KOPT-K1 (cell line): ENCODE measurements around the gene ANKMY1.
"Not testable (repeated sequence)": the region's sequence is repeated elsewhere in the genome, so short reads cannot be mapped to it uniquely, and the experiment has no call there.

Experiments used
- H3K27ac ChIP-seq: fragments of 200-600 bp; sonication (generic); 2 replicates; pipeline ENCODE4 v1.5.1; 2016; ENCODE audit warnings: antibody characterized with exemption, mild to moderate bottlenecking, low read depth, low read length; ENCODE audit not compliant: poor library complexity, severe bottlenecking
- H3K36me3 ChIP-seq: fragments of 200-600 bp; sonication (generic); 2 replicates; pipeline ENCODE4 v1.5.1; 2017; ENCODE audit warnings: antibody characterized with exemption, mild to moderate bottlenecking, low read length, moderate library complexity; ENCODE audit not compliant: insufficient read depth
- H3K9me3 ChIP-seq: fragments of 200-600 bp; sonication (generic); 2 replicates; pipeline ENCODE4 v1.5.1; 2017; ENCODE audit warnings: antibody characterized with exemption, low read length, mild to moderate bottlenecking; ENCODE audit not compliant: insufficient read depth, poor library complexity, severe bottlenecking

The ANKMY1 gene

GRCh38 chr2:240521885-240522284 lies 35.9 kb downstream of the ANKMY1 start:
- Histone ChIP-seq H3K9me3 (peaks cover 50% of the 10 kb centered on the region), H3K36me3 (peaks cover 81% of the 10 kb centered on the region)
- H3K27ac ChIP-seq: not testable (repeated sequence)

- Histone ChIP-seq H3K36me3 (peaks cover 76% of the 10 kb centered on the region), H3K9me3 (peaks cover 41% of the 10 kb centered on the region), H3K27ac (no peak overlapping the region)
These were observed 36.8 kb downstream of the ANKMY1 start for GRCh38 chr2:240520974-240521350.

- Histone ChIP-seq H3K36me3 (peaks cover 70% of the 10 kb centered on the region), H3K27ac (no peak overlapping the region), H3K9me3 (peaks cover 35% of the 10 kb centered on the region)
These were observed 37.4 kb downstream of the ANKMY1 start for GRCh38 chr2:240520130-240520973.

GRCh38 chr2:240519396-240520129 lies 38.2 kb downstream of the ANKMY1 start:
- no peak overlapping the region for H3K27ac ChIP-seq

GRCh38 chr2:240518981-240519380 lies 38.8 kb downstream of the ANKMY1 start:
- Histone ChIP-seq H3K9me3 (peaks cover 21% of the 10 kb centered on the region), H3K36me3 (peaks cover 56% of the 10 kb centered on the region), H3K27ac (no peak overlapping the region)

More at GRCh38 chr2:240519396-240520129, 38.2 kb downstream of the ANKMY1 start:
- Histone ChIP-seq H3K9me3 (peaks cover 27% of the 10 kb centered on the region), H3K36me3 (peaks cover 62% of the 10 kb centered on the region)

GRCh38 chr2:240517342-240517741 lies 40.4 kb downstream of the ANKMY1 start:
- H3K36me3 ChIP-seq: peaks cover 52% of the 10 kb centered on the region
- no peak overlapping the region for H3K27ac ChIP-seq
- H3K9me3 ChIP-seq: peaks cover 4% of the 10 kb centered on the region

- Histone ChIP-seq H3K9me3 (no peaks in the 10 kb centered on the region), H3K36me3 (peaks cover 45% of the 10 kb centered on the region), H3K27ac (no peak overlapping the region)
These were observed 43.2 kb downstream of the ANKMY1 start for GRCh38 chr2:240514631-240515030.

- H3K36me3 ChIP-seq: peaks cover 38% of the 10 kb centered on the region
- no peak overlapping the region for H3K27ac ChIP-seq
These were observed 44.1 kb downstream of the ANKMY1 start for GRCh38 chr2:240513549-240514287.

GRCh38 chr2:240512666-240513535 lies 44.9 kb downstream of the ANKMY1 start:
- no peaks in the 10 kb centered on the region for H3K9me3 ChIP-seq
- H3K27ac ChIP-seq: no peak overlapping the region
- peaks cover 36% of the 10 kb centered on the region for H3K36me3 ChIP-seq

More at GRCh38 chr2:240513549-240514287, 44.1 kb downstream of the ANKMY1 start:
- H3K9me3 ChIP-seq: no peaks in the 10 kb centered on the region

GRCh38 chr2:240512109-240512485 lies 45.7 kb downstream of the ANKMY1 start:
- Histone ChIP-seq H3K27ac (no peak overlapping the region), H3K36me3 (peaks cover 32% of the 10 kb centered on the region), H3K9me3 (no peaks in the 10 kb centered on the region)

- Histone ChIP-seq H3K9me3 (no peaks in the 10 kb centered on the region), H3K36me3 (peaks cover 26% of the 10 kb centered on the region), H3K27ac (no peak overlapping the region)
These were observed 46.3 kb downstream of the ANKMY1 start for GRCh38 chr2:240511351-240512108.

- Histone ChIP-seq H3K9me3 (no peaks in the 10 kb centered on the region), H3K27ac (no peak overlapping the region), H3K36me3 (peaks cover 27% of the 10 kb centered on the region)
These were observed 47.1 kb downstream of the ANKMY1 start for GRCh38 chr2:240510513-240511210.
